Left ventricle myocardium inferior (tissue), 1 donor: ENCODE measurements around the gene UPP2. TPM values are rescaled to one million over a fixed set of nuclear protein-coding genes. Genes with fewer than 3 reads are reported as not detected.

Experiments
- DNase-seq: peaks from one replicate; pipeline ENCODE4 v3.0.0-alpha.2; 2020
- H3K27ac ChIP-seq: fragments of 200-600 bp; replicated peaks from 2 replicates; pipeline ENCODE4 v1.8.0; 2021
- H3K27me3 ChIP-seq: fragments of 200-600 bp; 2 replicates; pipeline ENCODE4 v1.8.0; 2021; ENCODE audit warnings: low read depth
- H3K36me3 ChIP-seq: fragments of 200-600 bp; 2 replicates; pipeline ENCODE4 v1.8.0; 2021
- H3K4me1 ChIP-seq: fragments of 200-600 bp; 2 replicates; pipeline ENCODE4 v1.8.0; 2021
- H3K4me3 ChIP-seq: fragments of 200-600 bp; 2 replicates; pipeline ENCODE4 v1.8.0; 2021; ENCODE audit warnings: mild to moderate bottlenecking, moderate library complexity
- H3K9me3 ChIP-seq: fragments of 200-600 bp; replicated peaks from 2 replicates; pipeline ENCODE4 v1.8.0; 2021
- CTCF ChIP-seq: fragments of 200-600 bp; IDR thresholded peaks from 2 replicates; pipeline ENCODE4 v1.8.0; 2021; ENCODE audit warnings: antibody characterized with exemption, mild to moderate bottlenecking, borderline replicate concordance
- intact Hi-C: fragments of 100-400 bp; cut with micrococcal nuclease; formaldehyde crosslinking; loops from one replicate; pipeline ENCODE4 v1.11.0; 2022
- total RNA-seq: library from RNA; stranded (reverse); fragmentation: NEBNext Ultra II Directional; extraction: Animal tissue kit (Norgen Biotek cat#: 25700); gene quantifications from one replicate; pipeline ENCODE4 v1.2.1, GENCODE V29; 2021
- donor health status: DM: no; HTN: yes; CAD: no; lungs with severe emphysema.

UPP2 gene
- total RNA-seq, 1 donor from 2014 or later = not detected

- DNase-seq = no peak
- no peaks in the 10 kb centered on the region for H3K4me1 ChIP-seq
- no peak overlapping the region for H3K4me3 ChIP-seq
- no peak overlapping the region for H3K27ac ChIP-seq
- no peak for TF ChIP-seq CTCF
- H3K9me3 ChIP-seq = peaks cover 39% of the 10 kb centered on the region
- intact Hi-C loops = no loop called here
- no peaks in the 10 kb centered on the region for H3K27me3 ChIP-seq
- H3K36me3 ChIP-seq = no peaks in the 10 kb centered on the region
Observed at GRCh38 chr2:158088093-158088492, 13.6 kb upstream of the UPP2 start.

- no peak for TF ChIP-seq CTCF
- Histone ChIP-seq H3K27ac (no peak overlapping the region), H3K4me1 (no peaks in the 10 kb centered on the region), H3K9me3 (peaks cover 34% of the 10 kb centered on the region), H3K36me3 (no peaks in the 10 kb centered on the region), H3K4me3 (no peak overlapping the region), H3K27me3 (no peaks in the 10 kb centered on the region)
- DNase-seq = no peak
- intact Hi-C loops = no loop called here
Observed at GRCh38 chr2:158089322-158089721, 12.4 kb upstream of the UPP2 start.

GRCh38 chr2:158091647-158092046 lies 10.0 kb upstream of the UPP2 start:
- Histone ChIP-seq H3K27ac (no peak overlapping the region), H3K27me3 (no peaks in the 10 kb centered on the region), H3K4me1 (no peaks in the 10 kb centered on the region), H3K9me3 (peaks cover 22% of the 10 kb centered on the region), H3K36me3 (no peaks in the 10 kb centered on the region), H3K4me3 (no peak overlapping the region)
- intact Hi-C loops = no loop called here
- no peak for DNase-seq
- no peak for TF ChIP-seq CTCF

GRCh38 chr2:158094487-158095092 lies 7.1 kb upstream of the UPP2 start:
- Histone ChIP-seq H3K27me3 (no peaks in the 10 kb centered on the region), H3K4me1 (no peaks in the 10 kb centered on the region), H3K27ac (no peak overlapping the region), H3K4me3 (no peak overlapping the region), H3K36me3 (no peaks in the 10 kb centered on the region), H3K9me3 (no peaks in the 10 kb centered on the region)
- no peak for DNase-seq
- intact Hi-C loops = no loop called here
- TF ChIP-seq CTCF = no peak

DNA sequence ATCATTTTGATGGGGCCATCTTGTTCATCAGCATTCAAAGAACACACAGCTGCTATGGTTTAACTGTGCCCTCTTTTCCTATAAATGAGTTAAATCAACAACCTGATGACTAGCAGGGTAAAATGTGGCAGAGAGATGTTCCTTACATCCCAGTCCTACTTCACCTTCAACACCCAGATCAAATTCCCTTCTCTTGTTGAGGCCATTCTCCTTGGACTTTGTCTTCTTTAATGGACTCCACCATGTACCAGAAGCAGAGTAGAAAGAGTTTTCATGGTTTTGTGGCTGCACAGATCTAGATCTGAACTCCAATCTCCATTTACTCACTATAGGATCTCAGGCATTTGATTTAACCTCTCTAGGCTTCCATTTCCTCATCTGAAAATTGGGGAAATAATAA lies 6.4 kb upstream of the UPP2 start:
- no peak for TF ChIP-seq CTCF
- no peak for DNase-seq
- Histone ChIP-seq H3K27me3 (no peaks in the 10 kb centered on the region), H3K36me3 (no peaks in the 10 kb centered on the region), H3K9me3 (no peaks in the 10 kb centered on the region), H3K27ac (no peak overlapping the region), H3K4me1 (no peaks in the 10 kb centered on the region), H3K4me3 (no peak overlapping the region)
- intact Hi-C loops = no loop called here

- Histone ChIP-seq H3K4me1 (no peaks in the 10 kb centered on the region), H3K9me3 (no peaks in the 10 kb centered on the region), H3K27me3 (no peaks in the 10 kb centered on the region), H3K36me3 (no peaks in the 10 kb centered on the region), H3K4me3 (no peak overlapping the region), H3K27ac (no peak overlapping the region)
- intact Hi-C loops = no loop called here
- DNase-seq = no peak
- TF ChIP-seq CTCF = no peak
Observed at GRCh38 chr2:158095912-158096311, 5.8 kb upstream of the UPP2 start.
